ENCODE measurements around the gene HNRNPU.

DNA sequence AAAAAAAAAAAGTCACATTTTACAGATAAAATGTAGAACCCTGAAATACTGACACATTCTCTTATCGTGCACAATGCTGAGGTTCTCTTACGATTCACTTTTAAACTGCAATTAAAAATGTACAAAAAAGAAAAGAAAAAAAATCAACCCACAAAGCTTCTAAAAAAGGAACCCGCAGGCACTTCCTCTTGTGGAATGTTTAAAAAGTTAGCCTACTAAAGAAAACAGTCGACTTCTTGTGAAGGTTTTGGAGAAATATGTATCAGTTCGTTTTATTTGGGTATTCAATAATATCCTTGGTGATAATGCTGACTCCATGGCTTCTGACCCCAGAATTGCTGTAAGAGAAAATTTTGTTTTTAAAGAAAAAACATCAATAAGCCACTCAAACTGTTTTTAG is 10.2 kb downstream of the HNRNPU start:
- TF ChIP-seq POLR2A (IDR thresholded peaks at IDR 0.05) (no peak), EP300 (IDR thresholded peaks at IDR 0.05) (no peak)
- TF ChIP-seq, protein P1, sequence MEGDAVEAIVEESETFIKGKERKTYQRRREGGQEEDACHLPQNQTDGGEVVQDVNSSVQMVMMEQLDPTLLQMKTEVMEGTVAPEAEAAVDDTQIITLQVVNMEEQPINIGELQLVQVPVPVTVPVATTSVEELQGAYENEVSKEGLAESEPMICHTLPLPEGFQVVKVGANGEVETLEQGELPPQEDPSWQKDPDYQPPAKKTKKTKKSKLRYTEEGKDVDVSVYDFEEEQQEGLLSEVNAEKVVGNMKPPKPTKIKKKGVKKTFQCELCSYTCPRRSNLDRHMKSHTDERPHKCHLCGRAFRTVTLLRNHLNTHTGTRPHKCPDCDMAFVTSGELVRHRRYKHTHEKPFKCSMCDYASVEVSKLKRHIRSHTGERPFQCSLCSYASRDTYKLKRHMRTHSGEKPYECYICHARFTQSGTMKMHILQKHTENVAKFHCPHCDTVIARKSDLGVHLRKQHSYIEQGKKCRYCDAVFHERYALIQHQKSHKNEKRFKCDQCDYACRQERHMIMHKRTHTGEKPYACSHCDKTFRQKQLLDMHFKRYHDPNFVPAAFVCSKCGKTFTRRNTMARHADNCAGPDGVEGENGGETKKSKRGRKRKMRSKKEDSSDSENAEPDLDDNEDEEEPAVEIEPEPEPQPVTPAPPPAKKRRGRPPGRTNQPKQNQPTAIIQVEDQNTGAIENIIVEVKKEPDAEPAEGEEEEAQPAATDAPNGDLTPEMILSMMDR (IDR thresholded peaks at IDR 0.05), result no peak
